Neural cell (in vitro differentiated cells): ENCODE data around the gene FCN1. TPM values are rescaled to one million over a fixed set of nuclear protein-coding genes. Genes with fewer than 3 reads are reported as not detected.

Experiments
- H2AFZ ChIP-seq: fragments of 200-600, 300-800 bp; sonication (generic), shearing (Covaris generic); 2 replicates; pipeline ENCODE4 v1.6.0; 2014; ENCODE audit warnings: low read depth, mild to moderate bottlenecking, antibody characterized with exemption, low read length, moderate library complexity
- H3F3A ChIP-seq: fragments of 200-600 bp; shearing (Covaris generic); 2 replicates; pipeline ENCODE4 v1.6.1; 2016; ENCODE audit warnings: mild to moderate bottlenecking, moderate library complexity, mixed read lengths, antibody characterized with exemption, low read length; ENCODE audit not compliant: insufficient read depth, poor library complexity, severe bottlenecking
- H3K27ac ChIP-seq: fragments of 200-600, 300-800 bp; sonication (generic), shearing (Covaris generic); 2 replicates; pipeline ENCODE4 v1.5.1; 2014; ENCODE audit warnings: mild to moderate bottlenecking, low read length, moderate library complexity
- H3K27me3 ChIP-seq: fragments of 300-800, 200-600 bp; sonication (generic), shearing (Covaris generic); 2 replicates; pipeline ENCODE4 v1.6.0; 2014; ENCODE audit warnings: mild to moderate bottlenecking, low read depth, low read length, moderate library complexity; ENCODE audit not compliant: insufficient read depth
- H3K36me3 ChIP-seq: fragments of 300-800, 200-600 bp; sonication (generic), shearing (Covaris generic); 2 replicates; pipeline ENCODE4 v1.5.1; 2014; ENCODE audit warnings: mild to moderate bottlenecking, antibody characterized with exemption, low read length, moderate library complexity; ENCODE audit not compliant: insufficient read depth
- H3K4me2 ChIP-seq: fragments of 300-800, 200-600 bp; sonication (generic), shearing (Covaris generic); 2 replicates; pipeline ENCODE4 v1.6.0; 2014; ENCODE audit warnings: mild to moderate bottlenecking, low read length
- H3K4me3 ChIP-seq: fragments of 300-800, 200-600 bp; sonication (generic), shearing (Covaris generic); 2 replicates; pipeline ENCODE4 v1.5.1; 2014; ENCODE audit warnings: mild to moderate bottlenecking, low read length, moderate library complexity
- H3K79me2 ChIP-seq: fragments of 200-600 bp; shearing (Covaris generic); replicated peaks from 2 replicates; pipeline ENCODE4 v1.6.0; 2014; ENCODE audit warnings: mild to moderate bottlenecking, low read length, moderate library complexity; ENCODE audit not compliant: insufficient read depth
- H3K9ac ChIP-seq: fragments of 300-800, 200-600 bp; sonication (generic), shearing (Covaris generic); 2 replicates; pipeline ENCODE4 v1.6.1; 2016; ENCODE audit warnings: mild to moderate bottlenecking, low read length, mixed read lengths
- H3K9me2 ChIP-seq: fragments of 200-600 bp; shearing (Covaris generic); 2 replicates; pipeline ENCODE4 v1.6.1; 2016; ENCODE audit warnings: mild to moderate bottlenecking, low read length, mixed read lengths; ENCODE audit not compliant: insufficient read depth
- H3K9me3 ChIP-seq: fragments of 200-600, 300-800 bp; sonication (generic), shearing (Covaris generic); 2 replicates; pipeline ENCODE4 v1.6.1; 2016; ENCODE audit warnings: mild to moderate bottlenecking, mixed run types, low read length, moderate library complexity, mixed read lengths
- H4K20me1 ChIP-seq: fragments of 200-600 bp; shearing (Covaris generic); 2 replicates; pipeline ENCODE4 v1.6.1; 2016; ENCODE audit warnings: mild to moderate bottlenecking, mixed run types; ENCODE audit not compliant: insufficient read depth
- EP300 ChIP-seq: fragments of 450-650 bp; conservative IDR thresholded peaks from 2 replicates; pipeline ENCODE4 v1.6.1; 2014; ENCODE audit warnings: antibody characterized with exemption, mild to moderate bottlenecking, moderate library complexity; ENCODE audit not compliant: poor library complexity, severe bottlenecking
- MXI1 ChIP-seq: fragments of 450-650 bp; conservative IDR thresholded peaks from 2 replicates; pipeline ENCODE4 v1.6.1; 2014; ENCODE audit warnings: antibody characterized with exemption, mild to moderate bottlenecking; ENCODE audit not compliant: poor library complexity, severe bottlenecking
- POLR2AphosphoS5 ChIP-seq: IDR thresholded peaks from 2 replicates; pipeline ENCODE4 v1.6.1; 2012
- RAD21 ChIP-seq: fragments of 450-650 bp; conservative IDR thresholded peaks from 2 replicates; pipeline ENCODE4 v1.6.1; 2014; ENCODE audit warnings: antibody characterized with exemption, mild to moderate bottlenecking, moderate library complexity
- REST ChIP-seq: IDR thresholded peaks from 2 replicates; pipeline ENCODE4 v1.6.1; 2012; ENCODE audit warnings: borderline replicate concordance
- SMC3 ChIP-seq: fragments of 450-650 bp; conservative IDR thresholded peaks from 2 replicates; pipeline ENCODE4 v1.6.1; 2014; ENCODE audit warnings: antibody characterized with exemption, mild to moderate bottlenecking, moderate library complexity; ENCODE audit not compliant: poor library complexity
- TAF1 ChIP-seq: IDR thresholded peaks from 2 replicates; pipeline ENCODE4 v1.6.1; 2012; ENCODE audit warnings: low read depth
- polyA plus RNA-seq: library from polyadenylated mRNA; depleted of rRNA; stranded (reverse); fragments of >200 nt; gene quantifications from 2 replicates; pipeline ENCODE4 v1.2.3, GENCODE V29; 2014
- TF ChIP-seq, protein P1 (sequence below): fragments of 450-650 bp; IDR thresholded peaks from 2 replicates; pipeline ENCODE4 v1.5.1; 2014; ENCODE audit warnings: antibody characterized with exemption, mild to moderate bottlenecking, moderate library complexity; ENCODE audit not compliant: poor library complexity, severe bottlenecking

The FCN1 gene
- polyA plus RNA-seq, 1 donor from 2014 or later: not detected

- H4K20me1 ChIP-seq: no peaks in the 10 kb centered on the region
- H3K9me3 ChIP-seq: peaks cover 1% of the 10 kb centered on the region
- H3K9me2 ChIP-seq: no peaks in the 10 kb centered on the region
- no peak overlapping the region for H3K9ac ChIP-seq
- no peak for TF ChIP-seq EP300
- no peak for TF ChIP-seq REST
- TF ChIP-seq RAD21: no peak
- TF ChIP-seq, protein P1, sequence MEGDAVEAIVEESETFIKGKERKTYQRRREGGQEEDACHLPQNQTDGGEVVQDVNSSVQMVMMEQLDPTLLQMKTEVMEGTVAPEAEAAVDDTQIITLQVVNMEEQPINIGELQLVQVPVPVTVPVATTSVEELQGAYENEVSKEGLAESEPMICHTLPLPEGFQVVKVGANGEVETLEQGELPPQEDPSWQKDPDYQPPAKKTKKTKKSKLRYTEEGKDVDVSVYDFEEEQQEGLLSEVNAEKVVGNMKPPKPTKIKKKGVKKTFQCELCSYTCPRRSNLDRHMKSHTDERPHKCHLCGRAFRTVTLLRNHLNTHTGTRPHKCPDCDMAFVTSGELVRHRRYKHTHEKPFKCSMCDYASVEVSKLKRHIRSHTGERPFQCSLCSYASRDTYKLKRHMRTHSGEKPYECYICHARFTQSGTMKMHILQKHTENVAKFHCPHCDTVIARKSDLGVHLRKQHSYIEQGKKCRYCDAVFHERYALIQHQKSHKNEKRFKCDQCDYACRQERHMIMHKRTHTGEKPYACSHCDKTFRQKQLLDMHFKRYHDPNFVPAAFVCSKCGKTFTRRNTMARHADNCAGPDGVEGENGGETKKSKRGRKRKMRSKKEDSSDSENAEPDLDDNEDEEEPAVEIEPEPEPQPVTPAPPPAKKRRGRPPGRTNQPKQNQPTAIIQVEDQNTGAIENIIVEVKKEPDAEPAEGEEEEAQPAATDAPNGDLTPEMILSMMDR: no peak
- no peak for TF ChIP-seq MXI1
- no peak for TF ChIP-seq TAF1
- no peak for TF ChIP-seq POLR2AphosphoS5
- TF ChIP-seq SMC3: no peak
- H3K4me3 ChIP-seq: no peak overlapping the region
- no peaks in the 10 kb centered on the region for H3K27me3 ChIP-seq
- no peak overlapping the region for H3K27ac ChIP-seq
- no peaks in the 10 kb centered on the region for H3F3A ChIP-seq
- no peak overlapping the region for H2AFZ ChIP-seq
- no peaks in the 10 kb centered on the region for H3K36me3 ChIP-seq
- H3K79me2 ChIP-seq: no peaks in the 10 kb centered on the region
- no peak overlapping the region for H3K4me2 ChIP-seq
Measured at GRCh38 chr9:134868751-134869553, 48.8 kb downstream of the FCN1 start.

DNA sequence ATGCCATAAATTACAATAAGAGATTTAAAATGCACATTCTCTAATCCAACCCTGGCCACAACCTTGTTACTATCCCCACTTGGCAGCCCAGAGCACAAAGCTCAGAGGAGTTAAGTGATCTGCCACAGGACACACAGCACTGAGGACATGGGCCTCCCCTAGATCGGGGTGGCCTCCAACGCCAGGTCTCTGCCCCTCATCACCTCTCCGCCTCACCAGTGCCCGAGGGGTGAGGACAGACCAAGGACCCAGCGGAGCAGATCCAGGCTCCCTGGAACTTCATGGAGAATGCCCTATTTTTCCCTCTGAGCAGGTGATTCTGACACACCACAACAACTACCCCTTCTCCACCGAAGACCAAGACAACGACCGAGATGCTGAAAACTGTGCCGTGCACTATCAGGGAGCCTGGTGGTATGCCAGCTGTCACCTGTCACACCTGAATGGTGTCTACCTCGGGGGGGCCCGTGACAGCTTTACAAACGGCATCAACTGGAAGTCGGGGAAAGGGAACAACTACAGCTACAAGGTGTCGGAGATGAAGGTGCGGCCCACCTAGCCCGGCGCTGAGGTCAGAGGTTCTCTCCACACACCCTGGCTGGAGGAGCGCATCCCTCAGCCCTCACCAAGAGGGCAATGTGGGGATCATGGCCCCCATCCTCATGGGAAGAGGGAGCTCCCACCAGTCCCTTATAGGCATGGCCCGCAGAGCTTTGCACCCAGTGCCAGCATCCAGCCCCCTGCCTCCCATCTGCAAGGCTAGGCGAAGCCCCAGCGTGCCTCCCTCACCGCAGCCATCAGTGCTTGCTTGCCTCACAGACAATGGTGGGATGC lies 49.6 kb downstream of the FCN1 start:
- TF ChIP-seq RAD21: no peak

More for the DNA sequence above, 49.6 kb downstream of the FCN1 start:
- Histone ChIP-seq H3K4me3 (no peak overlapping the region), H3K27ac (no peak overlapping the region), H3K27me3 (no peaks in the 10 kb centered on the region), H3K9ac (no peak overlapping the region), H3K36me3 (no peaks in the 10 kb centered on the region), H2AFZ (no peak overlapping the region), H3K9me2 (no peaks in the 10 kb centered on the region), H4K20me1 (no peaks in the 10 kb centered on the region), H3K9me3 (no peaks in the 10 kb centered on the region), H3K79me2 (no peaks in the 10 kb centered on the region), H3F3A (no peaks in the 10 kb centered on the region), H3K4me2 (no peak overlapping the region)
